C4-2B (cell line): ENCODE measurements around the gene IFT20.

Source experiments
- H3K27ac ChIP-seq: fragments of 450-650 bp; 2 replicates; pipeline ENCODE4 v1.5.1; 2017
- CTCF ChIP-seq: fragments of 450-650 bp; conservative IDR thresholded peaks from 2 replicates; pipeline ENCODE4 v1.5.1; 2017; ENCODE audit warnings: mild to moderate bottlenecking
- ZFX ChIP-seq: fragments of 450-650 bp; IDR thresholded peaks from 2 replicates; pipeline ENCODE4 v1.6.1; 2017

Gene IFT20

DNA sequence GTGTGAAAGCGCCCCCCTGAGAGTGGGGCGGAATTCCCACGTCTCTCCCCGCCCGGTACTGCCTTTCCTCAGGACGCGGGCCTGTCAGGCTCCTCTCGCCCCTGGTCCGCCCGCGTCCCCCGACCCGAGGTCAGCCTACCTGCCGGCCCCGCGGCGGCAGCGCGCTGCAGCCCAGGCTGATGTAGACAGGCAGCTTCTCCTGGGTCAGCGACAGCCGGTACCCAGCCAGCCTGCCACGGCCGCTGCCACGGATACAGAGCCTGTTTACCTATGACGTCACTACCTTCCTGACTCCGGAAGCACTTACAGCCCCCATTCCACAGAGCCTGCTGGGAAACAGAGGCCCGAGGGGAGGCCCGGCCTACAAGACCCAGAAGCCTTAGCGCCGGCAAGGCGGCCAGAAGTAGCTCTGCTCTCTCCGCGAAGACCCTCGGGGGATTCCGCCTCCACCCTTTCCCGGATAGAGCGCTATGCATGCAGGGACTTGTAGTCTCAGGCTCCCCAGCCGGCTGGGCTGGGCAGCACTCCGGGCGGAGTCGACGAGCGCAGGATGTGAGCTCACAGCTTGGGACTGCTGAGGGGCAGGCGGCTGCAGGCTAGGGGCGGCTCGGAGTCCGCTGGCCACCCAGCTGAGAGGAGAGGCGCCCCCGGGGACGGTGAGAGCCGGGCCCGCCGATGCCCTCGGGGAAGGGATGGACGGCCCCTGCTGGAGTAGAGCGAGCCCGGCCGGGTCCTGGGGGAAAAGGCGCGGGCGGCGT is at the start of gene IFT20, which contains the start of gene TNFAIP1:
Gene IFT20 (minus strand): TSS at position 272 of the 758 bp plus-strand sequence. CDS start 3,487 bp downstream, outside the sequence.
Gene TNFAIP1 (plus strand): TSS at position 561 of the 758 bp plus-strand sequence. CDS start 3,761 bp downstream, outside the sequence.
- peak within 1 kb of the TSS; percentile 69 for H3K27ac ChIP-seq
- TF ChIP-seq ZFX (peak; percentile 43; the same call in 1 of the 2 replicates), CTCF (no peak)

DNA sequence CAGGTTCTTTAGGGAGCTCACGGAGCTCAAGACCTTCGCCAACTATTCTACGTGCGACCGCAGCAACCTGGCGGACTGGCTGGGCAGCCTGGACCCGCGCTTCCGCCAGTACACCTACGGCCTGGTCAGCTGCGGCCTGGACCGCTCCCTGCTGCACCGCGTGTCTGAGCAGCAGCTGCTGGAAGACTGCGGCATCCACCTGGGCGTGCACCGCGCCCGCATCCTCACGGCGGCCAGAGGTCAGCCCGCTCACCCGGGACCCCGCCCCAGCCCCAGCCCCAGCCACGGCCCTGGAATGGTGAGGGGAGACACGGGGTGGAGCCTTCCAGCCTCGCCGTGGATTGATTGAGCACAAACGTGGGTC is 49.7 kb upstream of the IFT20 start:
- TF ChIP-seq CTCF (no peak), ZFX (peak; percentile 82)
- H3K27ac ChIP-seq = peak overlapping the region; percentile 84

DNA sequence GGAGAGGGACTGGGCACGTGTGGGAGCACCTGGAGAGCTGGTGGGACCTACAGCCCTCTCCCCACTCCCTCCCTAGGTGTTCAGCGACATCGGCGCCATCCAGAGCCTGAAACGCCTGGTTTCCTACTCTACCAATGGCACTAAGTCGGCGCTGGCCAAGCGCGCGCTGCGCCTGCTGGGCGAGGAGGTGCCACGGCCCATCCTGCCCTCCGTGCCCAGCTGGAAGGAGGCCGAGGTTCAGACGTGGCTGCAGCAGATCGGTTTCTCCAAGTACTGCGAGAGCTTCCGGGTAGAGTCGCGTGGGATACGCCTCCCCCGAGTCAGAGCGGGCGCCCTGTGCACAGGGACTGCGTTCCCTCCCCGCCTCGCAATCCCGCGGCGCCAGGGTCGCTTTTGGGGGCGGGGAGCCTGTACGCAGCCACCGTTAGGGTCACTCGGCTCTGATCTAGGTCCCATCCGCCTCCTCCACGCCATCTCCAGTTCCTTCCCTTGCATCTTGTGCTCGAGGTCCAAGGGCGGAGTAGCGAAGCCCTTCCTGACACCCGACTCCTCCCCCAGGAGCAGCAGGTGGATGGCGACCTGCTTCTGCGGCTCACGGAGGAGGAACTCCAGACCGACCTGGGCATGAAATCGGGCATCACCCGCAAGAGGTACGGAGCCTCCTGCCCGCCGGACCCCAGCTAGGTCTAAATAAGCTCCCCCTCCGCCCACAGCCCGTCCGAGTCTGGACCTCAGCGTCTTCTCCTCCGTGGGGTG is 49.2 kb upstream of the IFT20 start:
- H3K27ac ChIP-seq = peak overlapping the region; percentile 84
- TF ChIP-seq ZFX (no peak), CTCF (no peak)

DNA sequence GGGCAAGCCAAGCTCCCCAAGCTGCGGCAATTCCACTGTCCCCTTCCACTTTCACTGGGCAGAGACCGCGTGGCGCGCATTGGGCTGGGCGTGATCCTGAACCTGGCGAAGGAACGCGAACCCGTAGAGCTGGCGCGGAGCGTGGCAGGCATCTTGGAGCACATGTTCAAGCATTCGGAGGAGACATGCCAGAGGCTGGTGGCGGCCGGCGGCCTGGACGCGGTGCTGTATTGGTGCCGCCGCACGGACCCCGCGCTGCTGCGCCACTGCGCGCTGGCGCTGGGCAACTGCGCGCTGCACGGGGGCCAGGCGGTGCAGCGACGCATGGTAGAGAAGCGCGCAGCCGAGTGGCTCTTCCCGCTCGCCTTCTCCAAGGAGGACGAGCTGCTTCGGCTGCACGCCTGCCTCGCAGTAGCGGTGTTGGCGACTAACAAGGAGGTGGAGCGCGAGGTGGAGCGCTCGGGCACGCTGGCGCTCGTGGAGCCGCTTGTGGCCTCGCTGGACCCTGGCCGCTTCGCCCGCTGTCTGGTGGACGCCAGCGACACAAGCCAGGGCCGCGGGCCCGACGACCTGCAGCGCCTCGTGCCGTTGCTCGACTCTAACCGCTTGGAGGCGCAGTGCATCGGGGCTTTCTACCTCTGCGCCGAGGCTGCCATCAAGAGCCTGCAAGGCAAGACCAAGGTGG is 46.0 kb upstream of the IFT20 start:
- H3K27ac ChIP-seq = peak overlapping the region; percentile 61

GRCh38 chr17:28379814-28380801 is 44.8 kb upstream of the IFT20 start:
- peak overlapping the region; percentile 61 for H3K27ac ChIP-seq
- TF ChIP-seq ZFX = no peak
- TF ChIP-seq CTCF = no peak

More for the DNA sequence above, 46.0 kb upstream of the IFT20 start:
- no peak for TF ChIP-seq CTCF
- TF ChIP-seq ZFX = no peak

GRCh38 chr17:28372945-28373274 is 37.6 kb upstream of the IFT20 start:
- H3K27ac ChIP-seq = no peak overlapping the region

More at GRCh38 chr17:28372945-28373274, 37.6 kb upstream of the IFT20 start:
- no peak for TF ChIP-seq CTCF
- TF ChIP-seq ZFX = no peak
